PC-9 (cell line): ENCODE results near the gene TIMMDC1. TPM values are rescaled to one million over a fixed set of nuclear protein-coding genes. Genes with fewer than 3 reads are reported as not detected.

Experiments
- BruUV-seq: library from RNA; stranded (reverse); fragments of 400-500 nt; replicated peaks from 2 replicates; lab custom pipeline; 2021; lab: Mats Ljungman, UMichigan
- CTCF ChIA-PET: fragments of 300-600 bp; sonication (Branson Sonifier 250); formaldehyde crosslinking; loops from one replicate; lab custom pipeline; 2022; ENCODE audit warnings: antibody characterized with exemption; lab: Charles Lee
- POLR2A ChIA-PET: fragments of 300-600 bp; sonication (Branson Sonifier 250); formaldehyde crosslinking; loops from one replicate; lab custom pipeline; 2022; ENCODE audit warnings: antibody characterized with exemption; ENCODE audit not compliant: unreplicated experiment; lab: Charles Lee
- DNase-seq, 2 experiments: peaks; one replicate each; pipeline versions ENCODE4 v3.0.0 to v3.0.0-alpha.2; 2015 to 2022; ENCODE audit warnings: mixed read lengths in 1 of 2
- H2AFZ ChIP-seq: fragments of 200-600 bp; sonication (generic); 2 replicates; pipeline ENCODE4 v1.8.1; 2017; ENCODE audit warnings: antibody characterized with exemption
- H3F3A ChIP-seq: fragments of 200-600 bp; sonication (generic); 2 replicates; pipeline ENCODE4 v1.8.1; 2017; ENCODE audit warnings: antibody characterized with exemption, mild to moderate bottlenecking, low read depth; ENCODE audit not compliant: insufficient read depth
- H3K27ac ChIP-seq: fragments of 200-600 bp; sonication (generic); 2 replicates; pipeline ENCODE4 v1.6.1; 2016; ENCODE audit warnings: mixed run types
- H3K27me3 ChIP-seq: fragments of 200-600 bp; sonication (generic); 2 replicates; pipeline ENCODE4 v1.6.1; 2016; ENCODE audit warnings: low read depth, mixed run types; ENCODE audit not compliant: insufficient read depth
- H3K36me3 ChIP-seq: fragments of 200-600 bp; sonication (generic); 2 replicates; pipeline ENCODE4 v1.6.1; 2016; ENCODE audit warnings: low read depth, mixed run types
- H3K4me1 ChIP-seq: fragments of 200-600 bp; sonication (generic); replicated peaks from 2 replicates; pipeline ENCODE4 v1.6.1; 2016; ENCODE audit warnings: mixed run types; ENCODE audit not compliant: insufficient read depth
- H3K4me2 ChIP-seq: fragments of 200-600 bp; sonication (generic); 2 replicates; pipeline ENCODE4 v1.6.1; 2017; ENCODE audit warnings: mixed run types
- H3K4me3 ChIP-seq: fragments of 200-600 bp; sonication (generic); 2 replicates; pipeline ENCODE4 v1.6.1; 2016; ENCODE audit warnings: mixed run types
- H3K79me2 ChIP-seq: fragments of 200-600 bp; sonication (generic); 2 replicates; pipeline ENCODE4 v1.6.1; 2017; ENCODE audit warnings: low read depth, mixed run types
- H3K9me2 ChIP-seq: fragments of 200-600 bp; sonication (generic); 2 replicates; pipeline ENCODE4 v1.8.1; 2017; ENCODE audit warnings: mild to moderate bottlenecking; ENCODE audit not compliant: insufficient read depth
- H3K9me3 ChIP-seq: fragments of 200-600 bp; sonication (generic); 2 replicates; pipeline ENCODE4 v1.8.1; 2016; ENCODE audit warnings: low read depth; ENCODE audit not compliant: insufficient read depth
- H4K20me1 ChIP-seq: fragments of 200-600 bp; sonication (generic); 2 replicates; pipeline ENCODE4 v1.8.1; 2017; ENCODE audit not compliant: insufficient read depth
- CTCF ChIP-seq: fragments of 200-600 bp; sonication (generic); conservative IDR thresholded peaks from 2 replicates; pipeline ENCODE4 v1.6.1; 2017; ENCODE audit warnings: mixed run types, antibody characterized with exemption, mild to moderate bottlenecking, moderate library complexity
- EZH2 ChIP-seq: fragments of 200-600 bp; sonication (generic); IDR thresholded peaks from 2 replicates; pipeline ENCODE4 v1.8.0; 2017; ENCODE audit warnings: antibody characterized with exemption, low read depth
- intact Hi-C: fragments of 100-400 bp; cut with micrococcal nuclease; formaldehyde crosslinking; loops from one replicate; pipeline ENCODE4 v1.10.0; 2022; ENCODE audit not compliant: unreplicated experiment
- total RNA-seq: library from RNA; stranded (reverse); gene quantifications from 2 replicates; pipeline ENCODE4 v1.2.3, GENCODE V29; 2021

The TIMMDC1 gene
- total RNA-seq, 1 experiment from 2014 or later, result 145 TPM

GRCh38 chr3:119490153-119490552 lies 8.2 kb upstream of the TIMMDC1 start:
- Histone ChIP-seq H3K4me3 (no peak overlapping the region), H3F3A (no peaks in the 10 kb centered on the region), H3K79me2 (no peaks in the 10 kb centered on the region), H3K27ac (no peak overlapping the region), H3K4me2 (no peak overlapping the region), H2AFZ (no peak overlapping the region), H3K4me1 (no peaks in the 10 kb centered on the region), H3K9me3 (no peaks in the 10 kb centered on the region), H4K20me1 (no peaks in the 10 kb centered on the region), H3K36me3 (no peaks in the 10 kb centered on the region), H3K27me3 (no peaks in the 10 kb centered on the region), H3K9me2 (no peaks in the 10 kb centered on the region)
- TF ChIP-seq CTCF (no peak; the same call in 1 of the 2 replicates), EZH2 (no peak)
- DNase-seq, result no peak
- POLR2A ChIA-PET, result no interaction called here
- CTCF ChIA-PET, result interaction anchor here (0.7 kb wide), 1 partner anchor 605 kb away, joined by 3 read pairs; no protein-coding TSS in a partner anchor
- intact Hi-C loops, result no loop called here
- no TSS peak for BruUV-seq

GRCh38 chr3:119492128-119492527 lies 6.2 kb upstream of the TIMMDC1 start:
- no TSS peak for BruUV-seq
- H3K4me3 ChIP-seq, result no peak overlapping the region
- H4K20me1 ChIP-seq, result no peaks in the 10 kb centered on the region
- ChIA-PET CTCF (no interaction called here), POLR2A (no interaction called here)
- H3K4me1 ChIP-seq, result peaks cover 4% of the 10 kb centered on the region; the same call in 1 of the 2 replicates
- no peaks in the 10 kb centered on the region for H3K36me3 ChIP-seq
- H2AFZ ChIP-seq, result no peak overlapping the region
- no peak for DNase-seq
- H3F3A ChIP-seq, result no peaks in the 10 kb centered on the region
- H3K9me3 ChIP-seq, result no peaks in the 10 kb centered on the region
- intact Hi-C loops, result no loop called here
- no peak overlapping the region for H3K4me2 ChIP-seq
- H3K79me2 ChIP-seq, result no peaks in the 10 kb centered on the region
- TF ChIP-seq CTCF (no peak), EZH2 (no peak)
- H3K9me2 ChIP-seq, result no peaks in the 10 kb centered on the region
- H3K27me3 ChIP-seq, result no peaks in the 10 kb centered on the region
- no peak overlapping the region for H3K27ac ChIP-seq

DNA sequence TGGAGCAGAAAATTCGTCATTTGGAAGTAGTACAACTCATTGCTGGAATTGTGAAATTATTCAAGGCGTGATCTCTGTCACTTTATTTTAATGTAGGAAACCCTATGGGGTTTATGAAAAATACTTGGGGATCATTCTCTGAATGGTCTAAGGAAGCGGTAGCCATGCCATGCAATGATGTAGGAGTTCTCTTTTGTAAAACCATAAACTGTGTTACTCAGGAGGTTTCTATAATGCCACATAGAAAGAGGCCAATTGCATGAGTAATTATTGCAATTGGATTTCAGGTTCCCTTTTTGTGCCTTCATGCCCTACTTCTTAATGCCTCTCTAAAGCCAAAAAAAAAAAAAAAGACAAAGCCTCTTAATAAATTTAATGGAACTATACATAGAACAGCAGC lies 5.5 kb upstream of the TIMMDC1 start:
- Histone ChIP-seq H3K9me2 (no peaks in the 10 kb centered on the region), H3K36me3 (no peaks in the 10 kb centered on the region), H3K27me3 (no peaks in the 10 kb centered on the region), H3K4me3 (no peak overlapping the region), H3K4me2 (no peak overlapping the region), H3F3A (no peaks in the 10 kb centered on the region), H3K9me3 (no peaks in the 10 kb centered on the region), H2AFZ (no peak overlapping the region), H3K79me2 (no peaks in the 10 kb centered on the region), H3K4me1 (peaks cover 10% of the 10 kb centered on the region; the same call in 1 of the 2 replicates), H3K27ac (no peak overlapping the region), H4K20me1 (no peaks in the 10 kb centered on the region)
- no peak for DNase-seq
- BruUV-seq, result no TSS peak
- intact Hi-C loops, result no loop called here
- no peak for TF ChIP-seq EZH2
- no peak for TF ChIP-seq CTCF
- CTCF ChIA-PET, result no interaction called here
- POLR2A ChIA-PET, result no interaction called here
